HepG2 (cell line): ENCODE results near the gene ZNF180. TPM values are rescaled to one million over a fixed set of nuclear protein-coding genes. Genes with fewer than 3 reads are reported as not detected.

Experiments used
- ATAC-seq: fragments of 200-7000 bp; cut with Tn5 transposase; 3 replicates; pipeline ENCODE4 v1.9.1; 2020; ENCODE audit warnings: mild to moderate bottlenecking, moderate library complexity
- BruUV-seq: library from RNA; stranded (reverse); fragments of 400-500 nt; replicated peaks from 2 replicates; lab custom pipeline; 2021; lab: Mats Ljungman, UMichigan
- CTCF ChIA-PET: fragments of 300-600 bp; formaldehyde crosslinking; extraction: SDS; loops from one replicate; lab custom pipeline; 2021; ENCODE audit warnings: low total read pairs, inconsistent platforms, low intra/inter-chr PET ratio; lab: Yijun Ruan, JAX
- POLR2A ChIA-PET: fragments of 350-600 bp; sonication (Branson Sonifier 250); formaldehyde crosslinking; loops from one replicate; lab custom pipeline; 2020; ENCODE audit warnings: antibody characterized with exemption, inconsistent platforms; lab: Yijun Ruan, JAX
- DNase-seq: peaks from one replicate; pipeline ENCODE4 v3.0.0-alpha.2; 2015; ENCODE audit warnings: low spot score
- FAIRE-seq: peaks from 3 replicates; lab custom pipeline; 2011; peaks lifted over from hg19 to GRCh38; lab: Jason Lieb, UNC
- H2AFZ ChIP-seq: one replicate; pipeline ENCODE4 v1.6.1; 2011; ENCODE audit warnings: low read length, inconsistent platforms
- H3K27ac ChIP-seq: fragments of 300-600 bp; 3 replicates; pipeline ENCODE4 v1.8.0; 2011; ENCODE audit warnings: mixed run types, mild to moderate bottlenecking, mixed read lengths, low read length, inconsistent platforms; ENCODE audit not compliant: insufficient read depth; ENCODE audit errors: extremely low read length
- H3K27me3 ChIP-seq, 2 experiments: fragments of 200-600 bp in 1 of 2; 2 replicates in 1 of 2; 3 replicates in 1 of 2; pipeline versions ENCODE4 v1.6.0 to v1.8.0; 2011; ENCODE audit warnings: low read length in 2 of 2, mild to moderate bottlenecking in 2 of 2, moderate library complexity in 2 of 2, inconsistent platforms in 1 of 2; ENCODE audit not compliant: insufficient read depth in 2 of 2, control insufficient read depth in 1 of 2
- H3K36me3 ChIP-seq, 2 experiments: fragments of 200-600 bp in 1 of 2; replicated peaks in 1 of 2; 2 replicates in 1 of 2; 3 replicates in 1 of 2; pipeline versions ENCODE4 v1.5.1 to v1.8.0; 2011; ENCODE audit warnings: low read length in 2 of 2, inconsistent platforms in 1 of 2; ENCODE audit not compliant: insufficient read depth in 2 of 2, control insufficient read depth in 1 of 2
- H3K4me1 ChIP-seq: 2 replicates; pipeline ENCODE4 v1.5.1; 2012; ENCODE audit warnings: low read length, inconsistent platforms; ENCODE audit not compliant: insufficient read depth
- H3K4me2 ChIP-seq: 2 replicates; pipeline ENCODE4 v1.6.0; 2011; ENCODE audit warnings: low read depth, low read length, inconsistent platforms
- H3K4me3 ChIP-seq, 3 experiments: fragments of 200-600 bp in 1 of 3; sonication (generic), shearing (Covaris generic) in 1 of 3; replicated peaks in 1 of 3; 2 replicates each; pipeline ENCODE4 v1.5.1; 2011 to 2016; ENCODE audit warnings: low read length in 3 of 3, inconsistent platforms in 2 of 3, low read depth in 2 of 3, mild to moderate bottlenecking in 2 of 3, control low read depth in 1 of 3, mixed read lengths in 1 of 3; ENCODE audit not compliant: insufficient read depth in 1 of 3
- H3K79me2 ChIP-seq: one replicate; pipeline ENCODE4 v1.6.1; 2011; ENCODE audit warnings: low read length, inconsistent platforms; ENCODE audit not compliant: insufficient read depth
- H3K9ac ChIP-seq: 2 replicates; pipeline ENCODE4 v1.6.0; 2011; ENCODE audit warnings: mild to moderate bottlenecking, low read depth, low read length, inconsistent platforms; ENCODE audit not compliant: insufficient read depth
- H3K9me3 ChIP-seq: 2 replicates; pipeline ENCODE4 v1.5.1; 2012; ENCODE audit warnings: mild to moderate bottlenecking, low read length
- H4K20me1 ChIP-seq: 2 replicates; pipeline ENCODE4 v1.6.0; 2011; ENCODE audit warnings: inconsistent platforms, mild to moderate bottlenecking, low read length, moderate library complexity; ENCODE audit not compliant: insufficient read depth
- HMGA1 ChIP-seq: sonication (generic); formaldehyde crosslinking; conservative IDR thresholded peaks from 2 replicates; pipeline ENCODE4 v1.4.0; 2020; ENCODE audit warnings: missing genetic modification reagents
- KAT8 ChIP-seq: IDR thresholded peaks from 2 replicates; pipeline ENCODE4 v1.6.1; 2016; ENCODE audit warnings: missing genetic modification reagents, missing compliant biosample characterization
- RBFOX2 ChIP-seq: fragments of 200-400 bp; formaldehyde crosslinking; IDR thresholded peaks from 2 replicates; pipeline ENCODE4 v1.6.1; 2017; ENCODE audit warnings: low read depth, mild to moderate bottlenecking, low read length
- ZNF446 ChIP-seq: sonication (generic); formaldehyde crosslinking; IDR thresholded peaks from 2 replicates; pipeline ENCODE4 v1.5.0; 2020; ENCODE audit warnings: mild to moderate bottlenecking, missing genetic modification reagents
- ZNF563 ChIP-seq: sonication (generic); formaldehyde crosslinking; IDR thresholded peaks from 2 replicates; pipeline ENCODE4 v1.8.0; 2022; ENCODE audit warnings: mild to moderate bottlenecking, moderate library complexity, missing genetic modification reagents
- ZNF572 ChIP-seq: sonication (generic); formaldehyde crosslinking; IDR thresholded peaks from 2 replicates; pipeline ENCODE4 v1.5.1; 2020; ENCODE audit warnings: mild to moderate bottlenecking, missing genetic modification reagents
- ZNF709 ChIP-seq: sonication (generic); formaldehyde crosslinking; IDR thresholded peaks from 2 replicates; pipeline ENCODE4 v1.5.0; 2020; ENCODE audit warnings: mild to moderate bottlenecking, missing genetic modification reagents
- ZNF790 ChIP-seq: sonication (generic); formaldehyde crosslinking; IDR thresholded peaks from 2 replicates; pipeline ENCODE4 v1.8.0; 2022; ENCODE audit warnings: missing genetic modification reagents, mild to moderate bottlenecking, borderline replicate concordance
- WGBS: methylation state at CpG from one replicate; pipeline ENCODE4 v1.1.6; 2017; ENCODE audit warnings: low lambda C conversion rate; 5-methylcytosine and 5-hydroxymethylcytosine counted together
- in situ Hi-C: cut with HindIII; loops from 2 replicates; pipeline ENCODE4 v1.10.0; 2017; ENCODE audit warnings: low pct_unique_long_range_greater_than_20kb; ENCODE audit not compliant: extremely low pct_ligation_motif_present
- intact Hi-C: fragments of 100-400 bp; cut with micrococcal nuclease; formaldehyde crosslinking; loops from one replicate; pipeline ENCODE4 v1.10.0; 2022; ENCODE audit not compliant: unreplicated experiment
- polyA plus RNA-seq, 8 experiments: library from polyadenylated mRNA; depleted of rRNA in 3 of 8; stranded (reverse) in 7 of 8; unstranded in 1 of 8; fragments of >200 nt; fragmentation: Illumina TruSeq in 4 of 8; extraction: Trizol in 4 of 8; gene quantifications; 2 replicates each; pipeline versions ENCODE4 v1.2.1 to v1.2.3, GENCODE V29; 2011 to 2016; ENCODE audit warnings: low read depth in 4 of 8, missing spikeins in 1 of 8, mixed read lengths in 1 of 8; ENCODE audit not compliant: insufficient read depth in 1 of 8
- total RNA-seq, 5 experiments: library from RNA; depleted of rRNA; stranded (reverse); fragments of >200 nt; fragmentation: Illumina TruSeq; extraction: Trizol; gene quantifications; 2 replicates each; pipeline ENCODE4 v1.2.3, GENCODE V29; 2016; ENCODE audit warnings: low read depth in 1 of 5
- TF ChIP-seq, protein P1 (sequence below): sonication (generic); formaldehyde crosslinking; IDR thresholded peaks from 2 replicates; pipeline ENCODE4 v1.9.0; 2022; ENCODE audit warnings: missing genetic modification reagents, mild to moderate bottlenecking, borderline replicate concordance
- TF ChIP-seq, protein P2 (sequence below): sonication (generic); formaldehyde crosslinking; IDR thresholded peaks from 2 replicates; pipeline ENCODE4 v1.5.0; 2020; ENCODE audit warnings: missing genetic modification reagents
- TF ChIP-seq, protein P3 (sequence below): sonication (generic); formaldehyde crosslinking; IDR thresholded peaks from 2 replicates; pipeline ENCODE4 v1.4.0; 2020; ENCODE audit warnings: mild to moderate bottlenecking, missing genetic modification reagents
- TF ChIP-seq, protein P4 (sequence below): sonication (generic); formaldehyde crosslinking; IDR thresholded peaks from 2 replicates; pipeline ENCODE4 v1.8.0; 2023; ENCODE audit warnings: mild to moderate bottlenecking, missing genetic modification reagents

ZNF180 gene
- total and polyA plus RNA-seq, 2 of the 13 experiments (the other 11 are each of a cell fraction or from before 2014, with no cell fraction given) = 0.92 to 9.3 TPM

DNA sequence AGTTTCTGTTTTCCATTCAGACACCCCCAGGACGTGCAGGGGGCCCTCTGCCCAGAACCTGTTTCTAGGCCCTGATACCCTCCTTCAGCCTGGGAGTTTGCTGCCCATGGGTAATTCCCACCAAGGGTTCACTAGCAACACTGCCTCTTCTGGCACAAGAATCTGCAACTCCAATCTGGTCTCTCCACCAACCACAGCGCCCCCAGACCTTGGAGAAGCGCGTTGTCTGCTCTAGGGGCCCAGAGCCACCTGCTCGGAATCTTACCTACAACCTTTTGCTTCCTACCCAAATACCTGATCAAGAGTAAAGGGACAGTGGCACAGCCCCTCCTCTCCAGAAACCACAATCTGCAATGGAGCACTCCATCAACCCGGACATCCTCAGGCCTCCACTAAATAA, 763 bp downstream of the ZNF180 start:
- ChIA-PET CTCF (no interaction called here), POLR2A (interaction anchor here (0.6 to 2.0 kb wide), 6 partner anchors 9 to 598 kb away, joined by 3 to 15 read pairs (median 6); partner anchors contain the start of genes ZNF226 and ZNF45)
- Histone ChIP-seq H3K79me2 (peaks cover 23% of the 10 kb centered on the region), H3K27me3 (no peaks in the 10 kb centered on the region; a peak in 1 of 5 replicates), H3K9ac (peak overlapping the region; percentile 84), H4K20me1 (no peaks in the 10 kb centered on the region), H3K4me1 (peaks cover 20% of the 10 kb centered on the region), H2AFZ (no peak overlapping the region), H3K36me3 (peaks cover 11 to 36% of the 10 kb centered on the region in 2 experiments), H3K9me3 (peaks cover 42% of the 10 kb centered on the region), H3K4me2 (peak overlapping the region; percentile 93), H3K4me3 (peak overlapping the region; percentile 87 to 98 (median 94)), H3K27ac (peak overlapping the region; percentile 80)
- no peak for DNase-seq
- ATAC-seq = no peak
- FAIRE-seq = no peak
- BruUV-seq = TSS peak; percentile 72
- intact Hi-C loops (no loop called here), in situ Hi-C loops (loop anchor here (25.0 kb wide), 1 partner anchor 637 kb away; no protein-coding TSS in a partner anchor)
- whole genome bisulfite sequencing = 17% methylated on average over 6 of the region's 6 CpGs
- TF ChIP-seq ZNF446 (CRISPR knock-in tag) (peak; percentile 31; the same call in 1 of the 2 replicates), KAT8 (CRISPR knock-in tag) (no peak), ZNF572 (CRISPR knock-in tag) (0 out of 2 replicates have a peak, but pooled peaks have one; percentile 20), ZNF563 (peak; percentile 19; the same call in 1 of the 2 replicates), ZNF790 (CRISPR knock-in tag) (no peak), ZNF709 (peak; percentile 34; the same call in 1 of the 2 replicates), RBFOX2 (no peak), HMGA1 (CRISPR knock-in tag) (no peak)
- TF ChIP-seq, protein P1, sequence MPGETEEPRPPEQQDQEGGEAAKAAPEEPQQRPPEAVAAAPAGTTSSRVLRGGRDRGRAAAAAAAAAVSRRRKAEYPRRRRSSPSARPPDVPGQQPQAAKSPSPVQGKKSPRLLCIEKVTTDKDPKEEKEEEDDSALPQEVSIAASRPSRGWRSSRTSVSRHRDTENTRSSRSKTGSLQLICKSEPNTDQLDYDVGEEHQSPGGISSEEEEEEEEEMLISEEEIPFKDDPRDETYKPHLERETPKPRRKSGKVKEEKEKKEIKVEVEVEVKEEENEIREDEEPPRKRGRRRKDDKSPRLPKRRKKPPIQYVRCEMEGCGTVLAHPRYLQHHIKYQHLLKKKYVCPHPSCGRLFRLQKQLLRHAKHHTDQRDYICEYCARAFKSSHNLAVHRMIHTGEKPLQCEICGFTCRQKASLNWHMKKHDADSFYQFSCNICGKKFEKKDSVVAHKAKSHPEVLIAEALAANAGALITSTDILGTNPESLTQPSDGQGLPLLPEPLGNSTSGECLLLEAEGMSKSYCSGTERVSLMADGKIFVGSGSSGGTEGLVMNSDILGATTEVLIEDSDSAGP (CRISPR knock-in tag) = no peak
- TF ChIP-seq, protein P2, sequence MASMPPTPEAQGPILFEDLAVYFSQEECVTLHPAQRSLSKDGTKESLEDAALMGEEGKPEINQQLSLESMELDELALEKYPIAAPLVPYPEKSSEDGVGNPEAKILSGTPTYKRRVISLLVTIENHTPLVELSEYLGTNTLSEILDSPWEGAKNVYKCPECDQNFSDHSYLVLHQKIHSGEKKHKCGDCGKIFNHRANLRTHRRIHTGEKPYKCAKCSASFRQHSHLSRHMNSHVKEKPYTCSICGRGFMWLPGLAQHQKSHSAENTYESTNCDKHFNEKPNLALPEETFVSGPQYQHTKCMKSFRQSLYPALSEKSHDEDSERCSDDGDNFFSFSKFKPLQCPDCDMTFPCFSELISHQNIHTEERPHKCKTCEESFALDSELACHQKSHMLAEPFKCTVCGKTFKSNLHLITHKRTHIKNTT (CRISPR knock-in tag) = no peak
- TF ChIP-seq, protein P3, sequence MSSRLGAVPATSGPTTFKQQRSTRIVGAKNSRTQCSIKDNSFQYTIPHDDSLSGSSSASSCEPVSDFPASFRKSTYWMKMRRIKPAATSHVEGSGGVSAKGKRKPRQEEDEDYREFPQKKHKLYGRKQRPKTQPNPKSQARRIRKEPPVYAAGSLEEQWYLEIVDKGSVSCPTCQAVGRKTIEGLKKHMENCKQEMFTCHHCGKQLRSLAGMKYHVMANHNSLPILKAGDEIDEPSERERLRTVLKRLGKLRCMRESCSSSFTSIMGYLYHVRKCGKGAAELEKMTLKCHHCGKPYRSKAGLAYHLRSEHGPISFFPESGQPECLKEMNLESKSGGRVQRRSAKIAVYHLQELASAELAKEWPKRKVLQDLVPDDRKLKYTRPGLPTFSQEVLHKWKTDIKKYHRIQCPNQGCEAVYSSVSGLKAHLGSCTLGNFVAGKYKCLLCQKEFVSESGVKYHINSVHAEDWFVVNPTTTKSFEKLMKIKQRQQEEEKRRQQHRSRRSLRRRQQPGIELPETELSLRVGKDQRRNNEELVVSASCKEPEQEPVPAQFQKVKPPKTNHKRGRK (CRISPR knock-in tag) = no peak
- TF ChIP-seq, protein P4, sequence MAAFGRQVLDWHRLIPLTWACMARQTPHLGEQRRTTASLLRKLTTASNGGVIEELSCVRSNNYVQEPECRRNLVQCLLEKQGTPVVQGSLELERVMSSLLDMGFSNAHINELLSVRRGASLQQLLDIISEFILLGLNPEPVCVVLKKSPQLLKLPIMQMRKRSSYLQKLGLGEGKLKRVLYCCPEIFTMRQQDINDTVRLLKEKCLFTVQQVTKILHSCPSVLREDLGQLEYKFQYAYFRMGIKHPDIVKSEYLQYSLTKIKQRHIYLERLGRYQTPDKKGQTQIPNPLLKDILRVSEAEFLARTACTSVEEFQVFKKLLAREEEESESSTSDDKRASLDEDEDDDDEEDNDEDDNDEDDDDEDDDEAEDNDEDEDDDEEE (CRISPR knock-in tag) = 0 out of 2 replicates have a peak, but pooled peaks have one; percentile 28
